HG02588 (cell line): ENCODE measurements around the gene ADGRD1.

Experiments used
- ATAC-seq: cut with Tn5 transposase; IDR thresholded peaks from one replicate; pipeline ENCODE4 v1.9.1; 2021; ENCODE audit warnings: mild to moderate bottlenecking, moderate library complexity; ENCODE audit not compliant: unreplicated experiment

ADGRD1 gene

GRCh38 chr12:131052063-131052781 lies 98.5 kb downstream of the ADGRD1 start:
- ATAC-seq: no peak

- ATAC-seq: no peak
Observed at GRCh38 chr12:131052929-131053328, 99.2 kb downstream of the ADGRD1 start.

GRCh38 chr12:131053567-131053966 lies 99.9 kb downstream of the ADGRD1 start:
- ATAC-seq: no peak

GRCh38 chr12:131054345-131055092 lies 100.8 kb downstream of the ADGRD1 start:
- ATAC-seq: no peak

GRCh38 chr12:131055093-131055465 lies 101.4 kb downstream of the ADGRD1 start:
- no peak for ATAC-seq

- ATAC-seq: no peak
Observed at GRCh38 chr12:131055596-131056233, 102.0 kb downstream of the ADGRD1 start.

GRCh38 chr12:131056626-131057025 lies 102.9 kb downstream of the ADGRD1 start:
- ATAC-seq: no peak

- no peak for ATAC-seq
Observed at GRCh38 chr12:131057211-131057721, 103.6 kb downstream of the ADGRD1 start.

- ATAC-seq: no peak
Observed at GRCh38 chr12:131057722-131058515, 104.2 kb downstream of the ADGRD1 start.

- ATAC-seq: no peak
Observed at GRCh38 chr12:131058700-131059099, 105.0 kb downstream of the ADGRD1 start.

- ATAC-seq: no peak
Observed at GRCh38 chr12:131060011-131060703, 106.5 kb downstream of the ADGRD1 start.

- ATAC-seq: no peak
Observed at GRCh38 chr12:131061041-131061806, 107.5 kb downstream of the ADGRD1 start.

GRCh38 chr12:131063413-131063812 lies 109.7 kb downstream of the ADGRD1 start:
- no peak for ATAC-seq

- ATAC-seq: no peak
Observed at GRCh38 chr12:131063960-131064359, 110.3 kb downstream of the ADGRD1 start.

- ATAC-seq: no peak
Observed at GRCh38 chr12:131065279-131065678, 111.6 kb downstream of the ADGRD1 start.

GRCh38 chr12:131065801-131066200 lies 112.1 kb downstream of the ADGRD1 start:
- no peak for ATAC-seq

GRCh38 chr12:131066207-131066885 lies 112.6 kb downstream of the ADGRD1 start:
- ATAC-seq: no peak

- ATAC-seq: no peak
Observed at GRCh38 chr12:131066886-131067490, 113.3 kb downstream of the ADGRD1 start.
